ENCODE results near the gene PPP2R2C.

GRCh38 chr4:6471307-6472007, 957 bp downstream of the PPP2R2C start:
- no peak for TF ChIP-seq CTCF (IDR thresholded peaks at IDR 0.05)
- no peak for TF ChIP-seq POLR2A (IDR thresholded peaks at IDR 0.05)

All from heart left ventricle (tissue), 13 donors.